Measurements from ENCODE around the gene PPP4R1.
A peak's percentile ranks its signal among the peaks of the same experiment; 100 is the strongest.
"Not testable (repeated sequence)": the region's sequence is repeated elsewhere in the genome, so short reads cannot be mapped to it uniquely, and the experiment has no call there.

Gene PPP4R1

GRCh38 chr18:9630444-9630843 lies 16.1 kb upstream of the PPP4R1 start:
- DNase-seq (ENCODE audit: low spot score) = no peak

- DNase-seq (ENCODE audit: low spot score) = no peak
These were observed 15.3 kb upstream of the PPP4R1 start for GRCh38 chr18:9629709-9630108.

DNA sequence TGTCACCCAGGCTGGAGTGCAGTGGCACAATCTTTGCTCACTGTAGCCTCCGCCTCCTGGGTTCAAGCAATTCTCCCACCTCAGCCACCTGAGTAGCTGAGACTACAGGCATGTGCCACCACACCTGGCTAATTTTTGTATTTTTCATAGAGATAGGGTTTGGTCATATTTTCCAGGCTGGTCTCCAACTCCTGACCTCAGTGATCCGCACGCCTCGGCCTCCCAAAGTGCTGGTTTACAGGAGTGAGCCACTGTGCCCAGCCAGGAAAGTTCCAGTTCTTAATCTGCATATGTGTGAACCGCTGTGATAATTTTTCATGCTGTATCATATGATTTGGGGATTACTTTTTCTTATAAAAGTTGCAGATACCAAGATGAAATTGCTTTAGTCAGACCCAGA lies 14.6 kb upstream of the PPP4R1 start:
- no peak for DNase-seq (ENCODE audit: low spot score)

DNA sequence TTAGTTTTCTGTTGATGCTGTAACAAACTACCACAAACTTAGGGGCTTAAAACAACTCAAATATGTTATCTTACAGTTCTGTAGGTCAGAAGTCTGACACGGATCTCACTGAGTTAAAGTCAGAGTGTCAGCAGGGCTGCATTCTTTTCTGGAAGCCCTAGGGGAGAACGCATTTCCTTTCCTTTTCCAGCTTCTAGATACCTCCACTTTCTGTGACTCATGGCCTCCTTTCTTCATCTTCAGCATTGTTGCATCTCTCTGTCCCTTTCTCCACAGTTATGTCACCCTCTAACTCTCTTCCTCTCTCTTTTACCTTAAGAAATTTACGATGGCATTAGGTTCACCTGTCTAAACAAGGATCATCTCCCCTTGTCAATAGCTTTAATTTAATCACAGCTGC lies 13.3 kb upstream of the PPP4R1 start:
- DNase-seq (ENCODE audit: low spot score) = no peak

DNA sequence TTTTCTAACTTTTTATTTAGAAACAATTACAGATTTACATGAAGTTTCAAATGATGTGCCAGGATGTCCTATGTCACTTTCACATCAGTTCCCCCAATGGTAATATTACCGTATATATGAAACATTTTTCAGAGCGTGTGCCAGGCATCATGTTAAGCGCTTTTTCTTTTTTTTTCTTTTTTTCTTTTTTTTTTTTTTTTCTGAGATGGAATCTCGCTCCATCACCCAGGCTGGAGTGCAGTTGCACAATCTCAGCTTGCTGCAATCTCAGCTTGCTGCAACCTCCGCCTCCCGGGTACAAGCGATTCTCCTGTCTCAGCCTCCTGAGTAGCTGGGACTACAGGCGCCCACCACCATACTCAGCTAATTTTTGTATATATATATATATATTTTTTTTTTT lies 5.6 kb upstream of the PPP4R1 start:
- DNase-seq (ENCODE audit: low spot score) = no peak

DNA sequence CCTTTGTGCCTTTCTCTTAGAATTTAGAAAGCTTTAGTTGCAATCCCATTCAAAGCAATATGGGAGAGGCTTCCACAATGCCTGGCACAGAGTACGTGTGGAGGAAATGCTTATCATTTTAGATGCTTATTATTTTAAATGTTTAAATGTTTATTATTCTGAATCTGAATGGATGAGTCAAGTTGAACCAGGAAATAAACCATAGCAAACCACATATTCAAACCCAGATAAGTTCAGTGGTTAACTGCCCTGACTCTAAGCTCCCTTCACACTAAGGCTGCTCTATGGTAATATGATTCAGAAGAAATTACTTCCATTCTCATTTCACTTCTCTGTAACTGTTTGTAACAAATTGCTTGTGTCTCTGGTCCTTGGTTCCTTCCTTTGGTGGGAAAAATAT lies 5.2 kb upstream of the PPP4R1 start:
- DNase-seq (ENCODE audit: low spot score) = no peak

GRCh38 chr18:9619056-9619455 lies 4.7 kb upstream of the PPP4R1 start:
- no peak for DNase-seq (ENCODE audit: low spot score)

DNA sequence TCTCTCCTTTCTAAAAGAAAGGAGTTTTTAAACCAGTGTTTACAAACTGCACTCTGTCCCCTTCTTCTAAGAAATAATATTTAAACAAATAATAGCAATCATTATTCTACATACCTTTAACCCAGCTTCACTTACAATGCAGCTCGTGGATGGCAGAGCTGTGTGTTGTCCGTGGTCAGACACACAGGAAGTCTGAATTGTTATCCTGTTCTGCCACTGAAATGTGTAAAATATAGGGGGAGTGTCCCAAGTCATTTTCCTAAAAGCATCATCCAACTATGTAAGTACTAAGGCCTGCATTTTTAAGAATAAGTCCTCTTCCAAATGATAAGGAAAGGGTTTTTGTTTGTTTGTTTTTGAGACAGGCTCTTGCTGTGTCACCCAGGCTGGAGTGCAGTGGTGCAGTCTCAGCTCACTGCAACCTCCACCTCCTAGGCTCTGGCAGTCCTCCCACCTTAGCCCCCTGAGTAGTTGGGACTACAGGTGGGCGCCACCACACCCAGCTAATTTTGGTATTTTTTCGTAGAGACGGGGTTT lies 2.7 kb upstream of the PPP4R1 start:
- DNase-seq (ENCODE audit: low spot score) = no peak

- no peak for DNase-seq (ENCODE audit: low spot score)
These were observed 1.7 kb upstream of the PPP4R1 start for GRCh38 chr18:9616049-9616448.

DNA sequence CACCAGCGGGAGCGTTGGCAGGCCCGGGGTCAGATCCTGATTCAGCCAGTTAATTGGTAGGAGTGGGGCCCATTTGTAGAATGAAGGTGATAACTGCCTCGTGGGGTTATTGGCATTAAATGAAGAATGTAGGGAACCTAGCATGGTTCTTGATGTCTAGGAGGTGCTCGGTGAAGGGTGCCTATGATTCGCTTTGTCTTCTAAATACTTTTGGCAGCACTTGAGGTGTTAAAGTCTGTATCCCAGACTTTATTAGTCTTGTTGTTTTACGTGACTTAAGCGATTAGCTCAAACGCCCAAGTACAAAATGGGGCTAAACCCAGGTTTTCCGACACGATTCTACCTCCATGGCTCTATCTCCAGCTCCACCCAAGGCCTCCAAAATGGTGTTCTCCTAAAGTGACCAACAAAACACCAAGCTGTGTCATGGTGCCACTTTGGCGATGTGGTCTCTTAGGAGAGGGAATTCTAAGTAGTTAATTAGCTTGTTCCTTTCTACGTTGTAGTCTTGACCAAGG lies 980 bp upstream of the PPP4R1 start:
- no peak for DNase-seq (ENCODE audit: low spot score)

GRCh38 chr18:9613550-9614400 lies 584 bp downstream of the PPP4R1 start:
- DNase-seq (ENCODE audit: low spot score) = peak; percentile 52

DNA sequence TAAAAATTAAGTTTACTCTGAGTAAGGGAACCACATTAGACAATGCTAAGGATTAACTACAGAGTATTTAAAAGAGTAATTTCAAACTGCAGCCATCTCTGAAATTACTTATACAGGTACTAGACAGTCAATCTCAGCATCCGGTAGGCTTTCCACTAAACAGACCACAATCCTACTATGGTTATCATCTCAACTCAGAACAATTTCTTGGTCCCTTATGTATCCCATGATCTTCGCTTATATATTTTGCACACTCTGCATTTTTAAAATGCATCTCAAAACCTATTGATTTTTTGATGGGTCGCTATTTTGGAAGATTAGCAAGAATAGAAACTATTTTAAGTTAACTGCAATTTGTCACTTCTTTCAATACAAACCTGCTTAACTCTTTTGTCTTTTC lies 1.4 kb downstream of the PPP4R1 start:
- no peak for DNase-seq (ENCODE audit: low spot score)

GRCh38 chr18:9612215-9612830 lies 2.0 kb downstream of the PPP4R1 start:
- peak; percentile 76 for DNase-seq (ENCODE audit: low spot score)

DNA sequence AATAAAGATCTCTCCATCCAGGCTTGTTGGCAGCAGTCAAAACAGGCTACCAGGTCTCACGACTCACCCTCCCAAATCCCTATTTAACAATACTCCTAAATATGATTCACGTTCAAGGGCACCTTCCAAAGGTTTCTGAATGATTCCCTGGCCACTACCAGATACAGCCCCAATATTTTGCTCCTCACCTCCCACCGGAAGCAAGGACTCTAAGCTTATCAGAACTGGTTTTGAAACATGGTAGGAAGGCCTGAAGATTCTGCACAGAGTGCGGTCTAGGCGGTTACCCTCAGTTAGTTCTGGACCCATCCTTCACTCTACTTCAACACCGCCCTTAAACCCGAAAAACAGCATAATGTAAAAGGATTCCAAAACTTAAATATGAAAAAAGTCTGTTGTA lies 5.2 kb downstream of the PPP4R1 start:
- no peak for DNase-seq (ENCODE audit: low spot score)

DNA sequence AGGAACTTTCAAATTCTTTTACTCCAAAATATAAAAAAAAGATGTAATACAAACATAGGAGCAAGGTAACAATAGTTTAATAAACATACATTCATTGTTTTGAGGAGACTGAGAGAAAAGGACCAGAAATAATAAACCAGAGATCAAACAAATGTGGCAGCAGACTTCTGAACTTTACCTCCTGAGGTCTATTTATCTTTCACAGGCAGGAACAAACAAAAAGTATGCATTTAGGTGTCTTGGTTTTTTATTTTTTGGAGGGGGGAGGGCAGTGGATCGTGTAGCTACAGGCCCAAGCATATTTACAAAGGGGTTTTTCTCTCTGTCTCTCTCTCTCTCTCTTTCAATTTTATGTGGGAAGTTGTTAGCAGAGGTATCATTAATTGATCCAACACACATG lies 5.6 kb downstream of the PPP4R1 start:
- no peak for DNase-seq (ENCODE audit: low spot score)

DNA sequence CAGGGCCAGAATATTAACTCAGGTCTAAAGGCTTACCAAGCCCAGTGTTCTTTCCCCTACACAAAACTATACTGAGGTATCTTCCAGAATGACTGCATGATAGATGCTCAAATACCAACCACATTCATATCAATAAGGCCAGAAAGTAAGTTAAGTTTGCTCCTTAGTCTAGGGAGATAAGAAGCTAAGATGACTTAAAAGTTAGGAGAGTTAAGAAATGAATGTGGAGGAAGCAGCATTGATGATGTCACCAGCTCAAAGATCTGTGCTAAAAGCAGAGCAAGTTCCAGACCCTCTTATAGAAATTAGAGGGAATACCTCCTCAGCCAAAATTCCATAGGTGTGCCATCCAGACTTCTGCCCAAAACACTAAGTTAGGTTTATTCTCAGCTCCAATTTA lies 6.1 kb downstream of the PPP4R1 start:
- DNase-seq (ENCODE audit: low spot score) = no peak

DNA sequence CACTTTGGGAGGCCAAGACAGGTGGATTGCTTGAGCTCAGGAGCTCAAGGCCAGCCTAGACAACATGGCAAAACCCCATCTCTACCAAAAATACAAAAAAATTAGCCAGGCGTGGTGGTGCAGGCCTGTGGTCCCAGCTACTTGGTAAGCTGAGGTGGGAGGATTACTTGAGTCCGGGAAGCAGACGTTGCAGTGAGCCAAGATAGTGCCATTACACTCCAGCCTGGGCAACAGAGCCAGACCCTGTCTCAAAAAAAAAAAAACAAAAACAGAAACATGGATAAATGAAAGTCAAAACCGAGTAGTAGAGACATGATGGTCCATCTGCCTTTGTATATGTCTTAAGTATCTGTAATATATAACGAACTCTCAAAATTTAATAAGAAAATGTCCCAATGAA lies 7.2 kb downstream of the PPP4R1 start:
- not testable (repeated sequence) for DNase-seq (ENCODE audit: low spot score)

- DNase-seq (ENCODE audit: low spot score) = no peak
These were observed 8.3 kb downstream of the PPP4R1 start for GRCh38 chr18:9606039-9606438.

DNA sequence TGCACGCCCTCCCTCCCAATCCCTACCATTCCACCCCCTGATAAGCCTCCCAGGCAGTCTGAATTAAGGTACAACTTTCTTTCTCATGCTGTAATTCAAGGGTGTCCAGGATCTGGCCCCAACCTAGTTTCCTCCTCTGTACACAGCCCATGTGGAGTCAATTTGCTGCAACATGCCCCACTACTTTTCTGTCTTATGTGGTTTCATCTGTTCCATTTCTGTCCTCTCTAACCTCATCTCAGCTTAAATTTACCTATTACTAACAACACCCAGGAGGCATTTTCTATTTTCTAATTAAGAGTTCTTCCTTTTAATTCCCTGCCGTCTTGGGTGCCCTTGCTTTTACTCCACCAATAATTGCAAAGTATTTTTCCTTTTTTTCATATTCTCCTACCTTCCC lies 10.0 kb downstream of the PPP4R1 start:
- no peak for DNase-seq (ENCODE audit: low spot score)

- DNase-seq (ENCODE audit: low spot score) = no peak
These were observed 15.0 kb downstream of the PPP4R1 start for GRCh38 chr18:9599328-9599727.

DNA sequence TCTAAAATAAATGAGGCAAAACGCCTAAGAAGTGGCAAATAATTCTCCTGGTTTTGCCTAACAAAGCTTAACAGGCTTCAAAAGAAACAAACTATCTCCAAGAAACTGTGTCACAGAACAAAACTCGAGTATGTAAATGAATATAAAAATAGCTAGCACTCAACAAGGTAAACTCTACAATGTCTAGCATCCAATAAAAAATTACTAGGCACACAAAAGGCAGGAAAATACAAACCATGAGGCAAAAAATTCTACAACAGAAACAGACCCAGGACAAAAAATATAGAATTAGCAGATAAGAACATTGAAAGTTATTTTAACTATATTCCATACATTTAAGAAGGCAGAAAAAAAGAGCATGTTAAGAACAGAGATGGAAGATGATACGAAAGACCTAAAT lies 16.8 kb downstream of the PPP4R1 start:
- DNase-seq (ENCODE audit: low spot score) = no peak

GRCh38 chr18:9596843-9597526 lies 17.4 kb downstream of the PPP4R1 start:
- no peak for DNase-seq (ENCODE audit: low spot score)

- no peak for DNase-seq (ENCODE audit: low spot score)
These were observed 18.1 kb downstream of the PPP4R1 start for GRCh38 chr18:9596226-9596625.
